Activated CD8-positive, alpha-beta memory T cell treated with anti-CD3 and anti-CD28 coated beads for 1 hour (primary cell): ENCODE data around the gene DNAJC7.
A peak's percentile ranks its signal among the peaks of the same experiment; 100 is the strongest.
"Not testable (repeated sequence)": the region's sequence is repeated elsewhere in the genome, so short reads cannot be mapped to it uniquely, and the experiment has no call there.

ENCODE experiments used
- DNase-seq, 2 donors: peaks; one replicate each; pipeline ENCODE4 v3.0.0-alpha.2; 2020; ENCODE audit warnings: low read depth in 1 of 2; ENCODE audit errors: extremely low read depth in 1 of 2

Gene DNAJC7

GRCh38 chr17:42041619-42042018 is 24.4 kb upstream of the DNAJC7 start:
- no peak for DNase-seq

- DNase-seq = no peak
Observed at GRCh38 chr17:42040818-42041217, 23.6 kb upstream of the DNAJC7 start.

GRCh38 chr17:42039794-42040763 is 22.8 kb upstream of the DNAJC7 start:
- DNase-seq = no peak

GRCh38 chr17:42038221-42038973 is 21.2 kb upstream of the DNAJC7 start:
- DNase-seq = no peak

GRCh38 chr17:42034059-42034458 is 16.8 kb upstream of the DNAJC7 start:
- DNase-seq = no peak

GRCh38 chr17:42031584-42031983 is 14.3 kb upstream of the DNAJC7 start:
- no peak for DNase-seq

- no peak for DNase-seq
Observed at GRCh38 chr17:42028791-42029127, 11.5 kb upstream of the DNAJC7 start.

GRCh38 chr17:42027961-42028790 is 10.9 kb upstream of the DNAJC7 start:
- no peak for DNase-seq

GRCh38 chr17:42027590-42027889 is 10.3 kb upstream of the DNAJC7 start:
- DNase-seq = no peak

- no peak for DNase-seq
Observed at GRCh38 chr17:42026857-42027589, 9.8 kb upstream of the DNAJC7 start.

- no peak for DNase-seq
Observed at GRCh38 chr17:42025936-42026335, 8.7 kb upstream of the DNAJC7 start.

- no peak for DNase-seq
Observed at GRCh38 chr17:42025191-42025579, 7.9 kb upstream of the DNAJC7 start.

- DNase-seq = no peak
Observed at GRCh38 chr17:42023524-42024349, 6.5 kb upstream of the DNAJC7 start.

GRCh38 chr17:42020845-42021244 is 3.6 kb upstream of the DNAJC7 start:
- not testable (repeated sequence) for DNase-seq

GRCh38 chr17:42019509-42020404 is 2.5 kb upstream of the DNAJC7 start, which contains the start of gene NKIRAS2:
NKIRAS2 (plus strand) TSS chr17:42020090; CDS start chr17:42021578, 1,488 bp downstream.
- DNase-seq = peak; percentile 81 to 89

- no peak for DNase-seq
Observed at GRCh38 chr17:42018988-42019387, 1.7 kb upstream of the DNAJC7 start.

GRCh38 chr17:42018339-42018738 is 1.1 kb upstream of the DNAJC7 start:
- DNase-seq = no peak

- DNase-seq = no peak
Observed at GRCh38 chr17:42017866-42018200, 594 bp upstream of the DNAJC7 start.

- DNase-seq = no peak
Observed at GRCh38 chr17:42016411-42016831, 818 bp downstream of the DNAJC7 start.
